ENCODE data around the gene CHST14. TPM values are rescaled to one million over a fixed set of nuclear protein-coding genes. Genes with fewer than 3 reads are reported as not detected.

CHST14 gene
- total RNA-seq, 1 donor from 2014 or later: 36.5 TPM

- no peak for TF ChIP-seq CTCF (IDR thresholded peaks at IDR 0.05; ENCODE audit: unreplicated experiment)
- Mint-ChIP-seq H3K27me3 (ENCODE audit: unreplicated experiment) (no peaks in the 10 kb centered on the region), H3K4me1 (ENCODE audit: unreplicated experiment) (no peaks in the 10 kb centered on the region), H3K27ac (ENCODE audit: unreplicated experiment) (no peak overlapping the region), H3K36me3 (ENCODE audit: low read depth, unreplicated experiment) (no peaks in the 10 kb centered on the region), H3K4me3 (ENCODE audit: unreplicated experiment) (no peak overlapping the region), H3K9me3 (ENCODE audit: unreplicated experiment) (no peaks in the 10 kb centered on the region)
- no peak for DNase-seq (ENCODE audit: low spot score)
Measured at GRCh38 chr15:40486066-40486770, 15.4 kb downstream of the CHST14 start.

- Mint-ChIP-seq H3K9me3 (ENCODE audit: unreplicated experiment) (no peaks in the 10 kb centered on the region), H3K27me3 (ENCODE audit: unreplicated experiment) (no peaks in the 10 kb centered on the region), H3K27ac (ENCODE audit: unreplicated experiment) (no peak overlapping the region), H3K4me3 (ENCODE audit: unreplicated experiment) (no peak overlapping the region), H3K36me3 (ENCODE audit: low read depth, unreplicated experiment) (no peaks in the 10 kb centered on the region), H3K4me1 (ENCODE audit: unreplicated experiment) (no peaks in the 10 kb centered on the region)
- no peak for TF ChIP-seq CTCF (IDR thresholded peaks at IDR 0.05; ENCODE audit: unreplicated experiment)
- no peak for DNase-seq (ENCODE audit: low spot score)
Measured at GRCh38 chr15:40487816-40488682, 17.3 kb downstream of the CHST14 start.

- H3K9me3 Mint-ChIP-seq (ENCODE audit: unreplicated experiment): no peaks in the 10 kb centered on the region
Measured at GRCh38 chr15:40489274-40490175, 18.7 kb downstream of the CHST14 start.

GRCh38 chr15:40493089-40493840, 22.5 kb downstream of the CHST14 start:
- H3K9me3 Mint-ChIP-seq (ENCODE audit: unreplicated experiment): no peaks in the 10 kb centered on the region
- H3K4me3 Mint-ChIP-seq (ENCODE audit: unreplicated experiment): no peak overlapping the region
- H3K4me1 Mint-ChIP-seq (ENCODE audit: unreplicated experiment): no peaks in the 10 kb centered on the region
- no peaks in the 10 kb centered on the region for H3K36me3 Mint-ChIP-seq (ENCODE audit: low read depth, unreplicated experiment)
- no peak for TF ChIP-seq CTCF (IDR thresholded peaks at IDR 0.05; ENCODE audit: unreplicated experiment)
- no peak for DNase-seq (ENCODE audit: low spot score)
- no peak overlapping the region for H3K27ac Mint-ChIP-seq (ENCODE audit: unreplicated experiment)
- peaks cover 3% of the 10 kb centered on the region for H3K27me3 Mint-ChIP-seq (ENCODE audit: unreplicated experiment)

More at GRCh38 chr15:40489274-40490175, 18.7 kb downstream of the CHST14 start:
- Mint-ChIP-seq H3K4me1 (ENCODE audit: unreplicated experiment) (no peaks in the 10 kb centered on the region), H3K27ac (ENCODE audit: unreplicated experiment) (no peak overlapping the region), H3K4me3 (ENCODE audit: unreplicated experiment) (no peak overlapping the region), H3K27me3 (ENCODE audit: unreplicated experiment) (no peaks in the 10 kb centered on the region), H3K36me3 (ENCODE audit: low read depth, unreplicated experiment) (no peaks in the 10 kb centered on the region)
- no peak for DNase-seq (ENCODE audit: low spot score)
- no peak for TF ChIP-seq CTCF (IDR thresholded peaks at IDR 0.05; ENCODE audit: unreplicated experiment)

Data from endothelial cell (in vitro differentiated cells).